T-cell (primary cell): Measurements from ENCODE around the gene RPL31. TPM values are rescaled to one million over a fixed set of nuclear protein-coding genes. Genes with fewer than 3 reads are reported as not detected.

Source experiments
- ATAC-seq, 4 experiments: fragments of 200-7000 bp in 3 of 4; fragments of 150-1000 bp in 1 of 4; cut with Tn5 transposase; replicated peaks in 1 of 4; 1 replicate in 3 of 4; 2 replicates in 1 of 4; pipeline ENCODE4 v1.10.0; 2021; ENCODE audit warnings: moderate library complexity in 3 of 4, mild to moderate bottlenecking in 2 of 4, moderate number of reproducible peaks in 1 of 4
- CTCF ChIA-PET, 2 donors: fragments of 300-600 bp; sonication (Branson Sonifier 250); formaldehyde crosslinking; loops; one replicate each; lab custom pipeline; 2022; ENCODE audit warnings: antibody characterized with exemption in 2 of 2; lab: Charles Lee
- POLR2A ChIA-PET, 2 donors: fragments of 300-600 bp; sonication (Branson Sonifier 250); formaldehyde crosslinking; loops; one replicate each; lab custom pipeline; 2022; ENCODE audit warnings: antibody characterized with exemption in 2 of 2; lab: Charles Lee
- DNase-seq, 35 experiments: peaks; one replicate each; pipeline versions ENCODE4 v3.0.0 to v3.0.0-alpha.2; 2013 to 2023
- H3K27ac ChIP-seq: one replicate; pipeline ENCODE4 v1.5.1; 2013; ENCODE audit warnings: low read length
- H3K27me3 ChIP-seq, 2 experiments: replicated peaks in 1 of 2; 1 replicate in 1 of 2; 2 replicates in 1 of 2; pipeline versions ENCODE4 v1.6.1 to v1.7.0; 2013; ENCODE audit warnings: low read length in 1 of 2, mixed read lengths in 1 of 2; ENCODE audit not compliant: control insufficient read depth in 2 of 2, insufficient read depth in 2 of 2; ENCODE audit errors: extremely low read depth in 1 of 2
- H3K36me3 ChIP-seq, 2 donors: 1 replicate in 1 of 2; 2 replicates in 1 of 2; pipeline versions ENCODE4 v1.6.1 to v1.7.0; 2013; ENCODE audit warnings: low read length in 1 of 2; ENCODE audit not compliant: control insufficient read depth in 2 of 2, insufficient read depth in 1 of 2; ENCODE audit errors: extremely low read depth in 1 of 2
- H3K4me1 ChIP-seq, 2 experiments: 1 replicate in 1 of 2; 2 replicates in 1 of 2; pipeline versions ENCODE4 v1.6.1 to v1.7.0; 2013; ENCODE audit warnings: low read length in 2 of 2, mixed read lengths in 1 of 2; ENCODE audit not compliant: insufficient read depth in 2 of 2, control insufficient read depth in 1 of 2; ENCODE audit errors: extremely low read depth in 1 of 2
- H3K4me3 ChIP-seq, 2 donors: 1 replicate in 1 of 2; 2 replicates in 1 of 2; pipeline versions ENCODE4 v1.5.1 to v1.7.0; 2013; ENCODE audit warnings: mild to moderate bottlenecking in 2 of 2, low read length in 1 of 2, moderate library complexity in 1 of 2; ENCODE audit not compliant: control insufficient read depth in 1 of 2; ENCODE audit errors: extremely low read depth in 1 of 2
- H3K9me3 ChIP-seq: 2 replicates; pipeline ENCODE4 v1.7.0; 2013
- H3K27ac Mint-ChIP-seq, 2 donors: one replicate each; pipeline ENCODE4 v1.8.0; 2020 to 2021; ENCODE audit warnings: mild to moderate bottlenecking in 2 of 2, mixed read lengths in 2 of 2
- H3K27me3 Mint-ChIP-seq, 2 donors: one replicate each; pipeline ENCODE4 v1.8.0; 2021 to 2022; ENCODE audit warnings: mixed read lengths in 2 of 2
- H3K36me3 Mint-ChIP-seq: one replicate; pipeline ENCODE4 v1.8.0; 2021; ENCODE audit warnings: mixed read lengths
- H3K4me1 Mint-ChIP-seq, 3 donors: one replicate each; pipeline ENCODE4 v1.8.0; 2020 to 2022; ENCODE audit warnings: mixed read lengths in 3 of 3, mild to moderate bottlenecking in 1 of 3
- H3K4me3 Mint-ChIP-seq, 3 donors: one replicate each; pipeline ENCODE4 v1.8.0; 2020 to 2022; ENCODE audit warnings: mild to moderate bottlenecking in 3 of 3, mixed read lengths in 3 of 3, moderate library complexity in 3 of 3
- H3K9me3 Mint-ChIP-seq, 3 donors: one replicate each; pipeline ENCODE4 v1.8.0; 2020 to 2022; ENCODE audit warnings: mixed read lengths in 3 of 3
- WGBS: methylation state at CpG from one replicate; pipeline ENCODE4 v1.1.5; 2013; ENCODE audit warnings: missing lambda C conversion rate; ENCODE audit not compliant: insufficient coverage; 5-methylcytosine and 5-hydroxymethylcytosine counted together
- total RNA-seq, 35 experiments: library from RNA in 6 of 35; stranded (reverse) in 6 of 35; fragments of 120-200 nt in 1 of 35; gene quantifications; one replicate each; pipeline versions ENCODE4 v1.2.1 to v1.2.4 and lab custom pipeline; 2013 to 2026

The RPL31 gene
- total RNA-seq, 5 donors from 2014 or later (not counting 1 experiment from before 2014, with no cell fraction given), result 1,802 to 2,371 (median 2,279) TPM

DNA sequence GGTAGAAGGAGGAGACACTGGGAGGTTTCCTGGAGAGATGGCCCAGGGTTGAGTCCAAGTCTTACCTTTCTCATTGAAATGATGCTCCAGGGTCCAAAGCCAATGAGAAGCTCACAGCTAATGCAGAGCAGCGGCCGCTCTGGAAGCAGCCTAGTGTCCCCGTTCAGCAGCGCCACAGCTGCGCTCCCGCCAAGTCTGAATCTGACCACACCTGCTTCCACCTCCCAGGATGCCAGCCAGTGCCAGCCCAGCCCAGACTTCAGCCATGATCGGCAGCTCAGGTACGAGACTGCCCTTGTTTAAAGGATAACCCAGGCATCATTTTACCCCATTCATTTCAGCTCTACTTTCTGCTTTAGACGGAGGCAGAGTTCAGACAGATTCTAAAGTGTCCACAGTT, 11.9 kb upstream of the RPL31 start:
- peaks cover 0 to 10% (median 4%) of the 10 kb centered on the region in 3 donors for H3K4me1 Mint-ChIP-seq

DNA sequence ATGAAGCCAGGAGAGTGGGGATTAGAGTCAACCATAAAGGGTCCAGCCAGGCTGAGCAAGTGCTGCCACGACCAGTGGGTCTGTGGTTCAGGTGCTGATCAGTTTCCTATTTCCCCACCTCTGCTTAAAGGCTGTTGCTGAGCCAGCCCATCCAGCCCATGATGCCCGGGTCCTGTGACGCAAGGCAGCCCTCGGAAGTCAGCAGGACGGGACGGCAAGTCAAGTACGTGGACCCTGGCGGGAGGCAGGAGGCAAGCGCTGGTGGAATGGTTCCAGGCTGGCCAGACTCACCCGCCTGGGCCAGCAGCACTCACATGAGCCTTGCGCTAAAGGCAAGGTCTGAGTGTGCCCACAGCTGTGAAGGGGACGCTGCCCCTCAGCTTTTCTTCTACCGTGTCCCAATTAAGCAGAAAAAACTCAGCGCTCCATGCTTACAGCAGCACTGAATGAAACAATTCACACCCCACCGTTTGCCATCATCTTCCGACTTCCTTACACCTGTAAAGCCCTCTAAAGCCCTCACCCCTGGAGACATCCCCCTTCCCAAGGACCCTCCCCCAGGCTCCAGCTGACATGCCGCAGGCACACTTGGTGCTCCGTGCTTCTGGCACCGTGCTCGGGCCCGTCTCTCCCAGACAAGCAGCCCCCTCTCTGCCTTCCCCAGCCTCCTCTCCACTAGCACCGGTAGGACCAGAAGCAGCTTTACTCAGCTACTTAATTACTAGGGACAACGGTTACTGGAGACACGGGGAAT, 11.3 kb upstream of the RPL31 start:
- Histone ChIP-seq H3K4me3 (no peak overlapping the region), H3K4me1 (no peaks in the 10 kb centered on the region), H3K27me3 (no peaks in the 10 kb centered on the region), H3K27ac (no peak overlapping the region), H3K9me3 (no peaks in the 10 kb centered on the region), H3K36me3 (peaks cover 0 to 6% of the 10 kb centered on the region in 2 donors)
- Mint-ChIP-seq H3K9me3 (no peaks in the 10 kb centered on the region), H3K27ac (no peak overlapping the region), H3K4me3 (no peak overlapping the region), H3K4me1 (peaks cover 0 to 9% (median 4%) of the 10 kb centered on the region in 3 donors), H3K27me3 (no peaks in the 10 kb centered on the region), H3K36me3 (no peaks in the 10 kb centered on the region)
- DNase-seq, result no peak
- POLR2A ChIA-PET, result no interaction called here
- 90% methylated on average over 18 of the region's 24 CpGs for WGBS
- CTCF ChIA-PET, result interaction anchor here (0.5 to 1.8 kb wide), 3 partner anchors 381 to 765 kb away, joined by 3 to 5 read pairs (median 4); no protein-coding TSS in a partner anchor
- ATAC-seq, result no peak

More for the DNA sequence above, 11.9 kb upstream of the RPL31 start:
- ChIA-PET CTCF (interaction anchor here (0.8 to 1.8 kb wide), 2 partner anchors 380 to 382 kb away, joined by 3 to 4 read pairs; no protein-coding TSS in a partner anchor), POLR2A (no interaction called here)
- H3K36me3 ChIP-seq, result peaks cover 0 to 6% of the 10 kb centered on the region in 2 donors
- H3K27me3 ChIP-seq, result no peaks in the 10 kb centered on the region
- no peaks in the 10 kb centered on the region for H3K9me3 ChIP-seq
- WGBS, result 96% methylated on average over 8 of the region's 9 CpGs
- DNase-seq, result no peak
- no peaks in the 10 kb centered on the region for H3K4me1 ChIP-seq
- no peak overlapping the region for H3K4me3 ChIP-seq
- Mint-ChIP-seq H3K27me3 (no peaks in the 10 kb centered on the region), H3K4me3 (no peak overlapping the region), H3K9me3 (no peaks in the 10 kb centered on the region), H3K36me3 (no peaks in the 10 kb centered on the region), H3K27ac (no peak overlapping the region)
- ATAC-seq, result no peak
- H3K27ac ChIP-seq, result no peak overlapping the region

DNA sequence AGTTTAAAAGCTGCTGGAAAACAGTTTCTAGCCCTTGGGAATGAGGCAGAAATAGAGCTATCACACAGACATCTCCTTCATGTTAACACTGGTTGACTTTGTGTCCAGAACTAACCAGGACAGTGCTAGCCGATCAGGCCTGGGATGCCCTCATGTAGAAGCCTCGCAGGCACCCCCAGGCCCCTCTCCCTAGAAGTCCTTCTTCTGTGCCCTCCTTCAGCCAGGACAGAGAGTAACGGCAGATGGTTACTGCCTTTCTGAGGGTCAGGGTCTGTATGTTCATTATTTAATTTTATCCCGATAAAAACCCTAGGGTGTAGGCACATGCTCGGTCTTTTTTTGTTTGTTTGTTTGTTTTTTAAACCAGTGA, 10.7 kb upstream of the RPL31 start:
- peaks cover 0 to 6% of the 10 kb centered on the region in 2 donors for H3K36me3 ChIP-seq
- DNase-seq, result no peak
- WGBS, result 96% methylated on average over 4 of the region's 5 CpGs
- Mint-ChIP-seq H3K4me3 (no peak overlapping the region), H3K27ac (no peak overlapping the region), H3K4me1 (peaks cover 0 to 9% (median 4%) of the 10 kb centered on the region in 3 donors), H3K27me3 (no peaks in the 10 kb centered on the region), H3K9me3 (no peaks in the 10 kb centered on the region), H3K36me3 (no peaks in the 10 kb centered on the region)
- CTCF ChIA-PET, result interaction anchor here in 1 of 2 donors (0.5 kb wide), 1 partner anchor 765 kb away, joined by 5 read pairs; no protein-coding TSS in a partner anchor
- H3K4me3 ChIP-seq, result no peak overlapping the region
- H3K9me3 ChIP-seq, result no peaks in the 10 kb centered on the region
- no peaks in the 10 kb centered on the region for H3K4me1 ChIP-seq
- H3K27ac ChIP-seq, result no peak overlapping the region
- no peaks in the 10 kb centered on the region for H3K27me3 ChIP-seq
- POLR2A ChIA-PET, result no interaction called here
- ATAC-seq, result no peak

DNA sequence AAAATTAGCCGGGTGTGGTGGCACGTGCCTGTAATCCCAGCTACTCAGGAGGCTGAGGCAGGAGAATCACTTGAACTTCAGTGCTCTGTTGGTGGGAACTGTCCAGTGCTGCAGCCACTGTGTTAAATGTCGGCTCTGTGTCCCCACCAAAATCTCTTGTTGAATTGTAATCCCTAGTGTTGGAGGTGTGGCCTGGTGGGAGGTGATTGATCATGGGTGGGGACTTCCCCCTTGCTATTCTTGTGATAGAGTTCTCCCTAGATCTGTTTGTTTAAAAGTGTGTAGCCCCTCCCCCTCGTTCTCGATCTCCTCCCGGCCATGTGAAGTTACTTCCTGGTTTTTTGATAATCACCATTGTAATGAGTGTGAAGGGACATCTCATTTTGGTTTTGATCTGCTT, 9.8 kb upstream of the RPL31 start:
- ATAC-seq, result no peak
- Histone ChIP-seq H3K27ac (no peak overlapping the region), H3K4me3 (no peak overlapping the region), H3K9me3 (no peaks in the 10 kb centered on the region), H3K36me3 (peaks cover 0 to 6% of the 10 kb centered on the region in 2 donors), H3K4me1 (no peaks in the 10 kb centered on the region), H3K27me3 (no peaks in the 10 kb centered on the region)
- no peak for DNase-seq
- no peak overlapping the region for H3K27ac Mint-ChIP-seq
- H3K9me3 Mint-ChIP-seq, result no peaks in the 10 kb centered on the region
- no peaks in the 10 kb centered on the region for H3K27me3 Mint-ChIP-seq
- WGBS, result 93% methylated on average over 3 of the region's 6 CpGs
- no peaks in the 10 kb centered on the region for H3K36me3 Mint-ChIP-seq
- POLR2A ChIA-PET, result no interaction called here
- CTCF ChIA-PET, result no interaction called here
- H3K4me3 Mint-ChIP-seq, result no peak overlapping the region
- H3K4me1 Mint-ChIP-seq, result peaks cover 0 to 9% (median 4%) of the 10 kb centered on the region in 3 donors

DNA sequence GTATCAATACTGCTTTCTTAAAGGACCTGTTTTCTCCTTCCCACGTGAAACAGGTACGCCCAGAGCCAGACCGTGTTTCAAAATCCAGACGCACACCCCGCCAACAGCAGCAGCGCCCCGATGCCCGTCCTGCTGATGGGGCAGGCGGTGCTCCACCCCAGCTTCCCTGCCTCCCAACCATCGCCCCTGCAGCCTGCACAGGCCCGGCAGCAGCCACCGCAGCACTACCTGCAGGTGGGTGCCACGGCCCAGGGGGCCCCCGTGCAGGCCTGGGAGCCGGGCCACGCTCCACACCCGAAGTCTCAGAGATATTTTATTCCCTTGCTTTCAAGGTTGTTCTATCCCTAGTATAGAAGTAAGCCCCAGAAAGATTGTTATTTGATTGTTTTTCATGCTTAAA, 8.8 kb upstream of the RPL31 start:
- ChIA-PET CTCF (no interaction called here), POLR2A (no interaction called here)
- H3K4me1 ChIP-seq, result no peaks in the 10 kb centered on the region
- H3K9me3 ChIP-seq, result no peaks in the 10 kb centered on the region
- Mint-ChIP-seq H3K4me1 (peaks cover 0 to 9% (median 4%) of the 10 kb centered on the region in 3 donors), H3K27ac (no peak overlapping the region), H3K27me3 (no peaks in the 10 kb centered on the region), H3K36me3 (no peaks in the 10 kb centered on the region), H3K4me3 (no peak overlapping the region), H3K9me3 (no peaks in the 10 kb centered on the region)
- ATAC-seq, result no peak
- WGBS, result 100% methylated on average over 3 of the region's 17 CpGs
- peaks cover 0 to 6% of the 10 kb centered on the region in 2 donors for H3K36me3 ChIP-seq
- H3K27ac ChIP-seq, result no peak overlapping the region
- H3K27me3 ChIP-seq, result no peaks in the 10 kb centered on the region
- no peak overlapping the region for H3K4me3 ChIP-seq
- DNase-seq, result no peak

DNA sequence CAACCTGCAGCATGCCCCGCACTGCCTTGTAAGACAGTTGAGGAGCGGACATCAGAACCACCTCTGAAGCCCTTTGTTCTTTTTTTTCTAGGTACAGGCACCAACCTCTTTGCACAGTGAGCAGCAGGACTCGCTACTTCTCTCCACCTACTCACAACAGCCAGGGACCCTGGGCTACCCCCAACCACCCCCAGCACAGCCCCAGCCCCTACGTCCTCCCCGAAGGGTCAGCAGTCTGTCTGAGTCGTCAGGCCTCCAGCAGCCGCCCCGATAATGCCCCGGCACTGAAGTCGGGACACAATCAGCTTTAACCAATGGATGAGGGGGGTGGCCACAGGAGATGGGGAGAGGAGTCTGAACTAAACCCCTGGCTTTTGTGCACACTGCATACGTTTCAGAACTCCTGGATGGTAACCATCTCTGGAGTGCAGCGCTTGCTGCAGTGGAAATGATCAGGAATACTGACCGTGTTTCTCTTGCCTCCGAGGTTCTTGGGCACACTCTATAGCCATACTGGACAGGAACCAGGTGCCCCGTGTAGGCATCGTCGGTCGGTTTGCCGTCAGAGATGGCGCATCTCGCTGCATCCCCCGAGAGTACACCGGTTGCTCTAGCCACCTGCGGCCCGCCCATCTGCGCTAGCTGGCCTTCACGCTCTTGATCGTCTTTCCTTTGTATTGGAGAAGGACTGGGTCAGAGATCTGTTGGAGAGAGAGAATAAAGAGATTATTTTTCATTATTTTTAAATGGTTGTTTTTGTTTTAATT, 6.6 kb upstream of the RPL31 start:
- H3K36me3 Mint-ChIP-seq, result no peaks in the 10 kb centered on the region
- no peak overlapping the region for H3K4me3 Mint-ChIP-seq
- no peak for DNase-seq
- ATAC-seq, result no peak
- H3K27me3 ChIP-seq, result no peaks in the 10 kb centered on the region
- H3K36me3 ChIP-seq, result peaks cover 0 to 6% of the 10 kb centered on the region in 2 donors
- ChIA-PET POLR2A (interaction anchor here in 1 of 2 donors (0.5 kb wide), 1 partner anchor 17 kb away, joined by 3 read pairs; no protein-coding TSS in a partner anchor), CTCF (interaction anchor here in 1 of 2 donors (0.5 kb wide), 1 partner anchor 14 kb away, joined by 3 read pairs; no protein-coding TSS in a partner anchor)
- H3K9me3 Mint-ChIP-seq, result no peaks in the 10 kb centered on the region
- no peaks in the 10 kb centered on the region for H3K9me3 ChIP-seq
- H3K27me3 Mint-ChIP-seq, result no peaks in the 10 kb centered on the region
- peaks cover 0 to 9% (median 4%) of the 10 kb centered on the region in 3 donors for H3K4me1 Mint-ChIP-seq
- WGBS, result 92% methylated on average over 18 of the region's 28 CpGs
- no peaks in the 10 kb centered on the region for H3K4me1 ChIP-seq
- H3K27ac ChIP-seq, result no peak overlapping the region
- no peak overlapping the region for H3K27ac Mint-ChIP-seq
- no peak overlapping the region for H3K4me3 ChIP-seq
